K562 (cell line): ENCODE results near the gene TAF15. TPM values are rescaled to one million over a fixed set of nuclear protein-coding genes. Genes with fewer than 3 reads are reported as not detected.

Source experiments
- ATAC-seq: fragments of 200-7000 bp; cut with Tn5 transposase; 3 replicates; pipeline ENCODE4 v1.9.1; 2020; ENCODE audit warnings: moderate library complexity
- BruUV-seq: library from RNA; stranded (reverse); fragments of 400-500 nt; replicated peaks from 2 replicates; lab custom pipeline; 2021; lab: Mats Ljungman, UMichigan
- CTCF ChIA-PET: fragments of 300-600 bp; formaldehyde crosslinking; extraction: SDS; loops from one replicate; lab custom pipeline; 2021; ENCODE audit warnings: low intra/inter-chr PET ratio; lab: Yijun Ruan, JAX
- POLR2A ChIA-PET: fragments of 300-600, 350-650 bp; sonication (Branson Sonifier 250); formaldehyde crosslinking; extraction: SDS; loops from one replicate; lab custom pipeline; 2021; ENCODE audit warnings: antibody characterized with exemption, inconsistent platforms; lab: Yijun Ruan, JAX
- DNase-seq, 4 experiments: peaks; one replicate each; pipeline versions ENCODE4 v3.0.0 to v3.0.0-alpha.2; 2011 to 2018; ENCODE audit warnings: low spot score in 3 of 4, mixed read lengths in 3 of 4; ENCODE audit errors: extremely low read depth in 1 of 4
- FAIRE-seq: peaks from 2 replicates; lab custom pipeline; 2011; peaks lifted over from hg19 to GRCh38; lab: Jason Lieb, UNC
- H2AFZ ChIP-seq: 2 replicates; pipeline ENCODE4 v1.6.0; 2011; ENCODE audit warnings: low read depth, low read length, control low read depth, inconsistent platforms
- H3K27ac ChIP-seq: fragments of 200-600 bp; 3 replicates; pipeline ENCODE4 v1.8.0; 2011; ENCODE audit warnings: low read depth, mild to moderate bottlenecking, control low read depth, inconsistent platforms, low read length, moderate library complexity, mixed read lengths; ENCODE audit errors: extremely low read depth
- H3K27me3 ChIP-seq, 2 experiments: fragments of 300-600 bp in 1 of 2; 2 replicates in 1 of 2; 3 replicates in 1 of 2; pipeline versions ENCODE4 v1.6.0 to v1.8.0; 2011; ENCODE audit warnings: inconsistent platforms in 2 of 2, low read length in 2 of 2, mild to moderate bottlenecking in 1 of 2, mixed read lengths in 1 of 2, moderate library complexity in 1 of 2; ENCODE audit not compliant: control insufficient read depth in 2 of 2, insufficient read depth in 2 of 2
- H3K36me3 ChIP-seq: fragments of 300-600 bp; 3 replicates; pipeline ENCODE4 v1.8.0; 2011; ENCODE audit warnings: mild to moderate bottlenecking, low read length, inconsistent platforms; ENCODE audit not compliant: control insufficient read depth, insufficient read depth
- H3K4me1 ChIP-seq, 2 experiments: fragments of 200-600 bp in 1 of 2; replicated peaks in 1 of 2; 2 replicates in 1 of 2; 3 replicates in 1 of 2; pipeline versions ENCODE4 v1.5.1 to v1.8.0; 2011; ENCODE audit warnings: inconsistent platforms in 2 of 2, low read length in 2 of 2, mild to moderate bottlenecking in 1 of 2, mixed read lengths in 1 of 2, moderate library complexity in 1 of 2; ENCODE audit not compliant: control insufficient read depth in 2 of 2, insufficient read depth in 2 of 2
- H3K4me2 ChIP-seq: 2 replicates; pipeline ENCODE4 v1.6.1; 2011; ENCODE audit warnings: low read length, control low read depth, inconsistent platforms, mixed read lengths; ENCODE audit not compliant: insufficient read depth
- H3K4me3 ChIP-seq: fragments of 200-600 bp; sonication (generic), shearing (Covaris generic); 2 replicates; pipeline ENCODE4 v1.5.1; 2016; ENCODE audit warnings: control low read depth, inconsistent platforms
- H3K79me2 ChIP-seq: fragments of 200-600 bp; 3 replicates; pipeline ENCODE4 v1.8.0; 2011; ENCODE audit warnings: low read length, inconsistent platforms; ENCODE audit not compliant: control insufficient read depth, insufficient read depth
- H3K9ac ChIP-seq, 2 experiments: 2 replicates each; pipeline versions ENCODE4 v1.6.0 to v1.6.1; 2011; ENCODE audit warnings: low read depth in 2 of 2, low read length in 2 of 2, control low read depth in 1 of 2, inconsistent platforms in 1 of 2, mild to moderate bottlenecking in 1 of 2, mixed read lengths in 1 of 2; ENCODE audit not compliant: insufficient read depth in 1 of 2
- H3K9me1 ChIP-seq: one replicate; pipeline ENCODE4 v1.6.0; 2011; ENCODE audit warnings: inconsistent platforms, mild to moderate bottlenecking, low read length, moderate library complexity; ENCODE audit not compliant: control insufficient read depth, insufficient read depth
- H3K9me3 ChIP-seq: replicated peaks from 2 replicates; pipeline ENCODE4 v1.5.1; 2011; ENCODE audit warnings: low read depth, low read length, inconsistent platforms; ENCODE audit not compliant: control insufficient read depth, insufficient read depth
- H4K20me1 ChIP-seq: replicated peaks from 2 replicates; pipeline ENCODE4 v1.6.1; 2011; ENCODE audit warnings: low read length, inconsistent platforms, mixed read lengths; ENCODE audit not compliant: control insufficient read depth, insufficient read depth
- BHLHE40 ChIP-seq: IDR thresholded peaks from 2 replicates; pipeline ENCODE4 v1.6.1; 2011; ENCODE audit warnings: low read length, improper control_type of control experiment
- ETS1 ChIP-seq: conservative IDR thresholded peaks from 2 replicates; pipeline ENCODE4 v1.6.1; 2011; ENCODE audit warnings: low read depth, mild to moderate bottlenecking, low read length; ENCODE audit not compliant: control insufficient read depth
- ETS2 ChIP-seq: IDR thresholded peaks from 2 replicates; pipeline ENCODE4 v1.6.1; 2016; ENCODE audit warnings: borderline replicate concordance, missing genetic modification characterization, mild to moderate bottlenecking, moderate library complexity, missing compliant biosample characterization; ENCODE audit not compliant: poor library complexity, severe bottlenecking
- FUS ChIP-seq: fragments of 200-400 bp; formaldehyde crosslinking; optimal IDR thresholded peaks from 2 replicates; pipeline ENCODE3; 2017; ENCODE audit warnings: low read depth, low read length
- GABPB1 ChIP-seq: sonication (generic); formaldehyde crosslinking; IDR thresholded peaks from 2 replicates; pipeline ENCODE4 v1.8.0; 2022; ENCODE audit warnings: mild to moderate bottlenecking, missing genetic modification reagents
- HSF4 ChIP-seq: fragments of 250-450 bp; sonication (Bioruptor Pico); IDR thresholded peaks from 2 replicates; pipeline ENCODE4 v2.1.2; 2022; ENCODE audit warnings: mild to moderate bottlenecking, moderate library complexity, borderline replicate concordance
- IRF9 ChIP-seq: fragments of 450-650 bp; IDR thresholded peaks from 2 replicates; pipeline ENCODE4 v1.6.1; 2016; ENCODE audit warnings: missing biosample characterization, missing genetic modification characterization
- NR3C1 ChIP-seq: sonication (generic); formaldehyde crosslinking; IDR thresholded peaks from 2 replicates; pipeline ENCODE4 v1.8.1; 2022; ENCODE audit warnings: missing genetic modification reagents
- OTX1 ChIP-seq: fragments of 450-650 bp; formaldehyde crosslinking; IDR thresholded peaks from 2 replicates; pipeline ENCODE4 v1.4.0; 2022; ENCODE audit warnings: mild to moderate bottlenecking
- PHB ChIP-seq: fragments of 250-450 bp; sonication (Bioruptor Pico); IDR thresholded peaks from 2 replicates; pipeline ENCODE4 v1.5.0; 2021
- POLR2A ChIP-seq: fragments of 450-650 bp; conservative IDR thresholded peaks from 2 replicates; pipeline ENCODE4 v1.6.1; 2016
- POLR2H ChIP-seq: IDR thresholded peaks from 2 replicates; pipeline ENCODE4 v1.6.1; 2016; ENCODE audit warnings: missing genetic modification characterization, low read depth, mild to moderate bottlenecking, control low read depth, missing compliant biosample characterization, moderate library complexity
- SOX6 ChIP-seq: fragments of 450-650 bp; IDR thresholded peaks from 2 replicates; pipeline ENCODE4 v1.6.1; 2014; ENCODE audit warnings: mild to moderate bottlenecking
- TAF9B ChIP-seq: fragments of 450-650 bp; IDR thresholded peaks from 2 replicates; pipeline ENCODE4 v1.6.1; 2018; ENCODE audit warnings: mild to moderate bottlenecking; ENCODE audit not compliant: partially characterized antibody
- ZHX1 ChIP-seq: fragments of 150-350 bp; conservative IDR thresholded peaks from 2 replicates; pipeline ENCODE4 v1.6.1; 2014; ENCODE audit warnings: low read length
- ZNF146 ChIP-seq: IDR thresholded peaks from one replicate; pipeline ENCODE4 v1.6.1; 2018; ENCODE audit warnings: missing compliant biosample characterization; ENCODE audit not compliant: unreplicated experiment
- ZNF175 ChIP-seq: fragments of 200-800 bp; sonication (Bioruptor generic); IDR thresholded peaks from 2 replicates; pipeline ENCODE4 v1.6.1; 2016; ENCODE audit warnings: low read depth, mild to moderate bottlenecking, missing genetic modification characterization, missing compliant biosample characterization
- WGBS: fragments of 100-300 bp; shearing (Covaris generic); methylation state at CpG from one replicate; pipeline ENCODE4 v1.1.6; 2016; ENCODE audit warnings: low coverage, mixed read lengths; ENCODE audit not compliant: insufficient coverage; ENCODE audit errors: missing lambda C conversion rate; 5-methylcytosine and 5-hydroxymethylcytosine counted together
- in situ Hi-C: fragments of 300-500 bp; cut with MboI; formaldehyde crosslinking; loops from 4 replicates; pipeline ENCODE4 v1.15.0; 2018; ENCODE audit warnings: inconsistent platforms, mixed read lengths
- intact Hi-C: fragments of 100-400 bp; cut with micrococcal nuclease; formaldehyde crosslinking; loops from 2 replicates; pipeline ENCODE4 v1.14.2; 2022
- polyA plus RNA-seq, 8 experiments: library from polyadenylated mRNA; depleted of rRNA in 4 of 8; stranded (reverse) in 5 of 8; unstranded in 3 of 8; fragments of >200 nt; fragmentation: Nextera tagmentation in 2 of 8; fragmentation: Illumina TruSeq in 1 of 8; extraction: Ambion mirVana in 2 of 8; extraction: Trizol in 1 of 8; gene quantifications; 2 replicates each; pipeline versions ENCODE4 v1.2.1 to v1.2.3, GENCODE V29; 2011 to 2014; ENCODE audit warnings: inconsistent platforms in 1 of 8, missing spikeins in 1 of 8
- total RNA-seq, 7 experiments: library from RNA; depleted of rRNA in 6 of 7; stranded (reverse); fragments of >200 nt in 6 of 7; fragmentation: Illumina TruSeq in 2 of 7; extraction: Trizol in 2 of 7; gene quantifications; 2 replicates each; pipeline versions ENCODE4 v1.2.1 to v1.2.3, GENCODE V29; 2011 to 2021; ENCODE audit warnings: low replicate concordance in 1 of 7

TAF15 gene
- total and polyA plus RNA-seq, 9 of the 15 experiments (the other 6 are each of a cell fraction or from before 2014, with no cell fraction given): 4.1 to 272 (median 56.8) TPM

GRCh38 chr17:35843698-35844097, 34.4 kb downstream of the TAF15 start:
- H4K20me1 ChIP-seq: no peaks in the 10 kb centered on the region
- no peaks in the 10 kb centered on the region for H3K9me1 ChIP-seq
- no peaks in the 10 kb centered on the region for H3K4me1 ChIP-seq
- TF ChIP-seq NR3C1 (CRISPR knock-in tag) (no peak), ZHX1 (no peak), ZNF146 (CRISPR knock-in tag) (no peak), TAF9B (no peak), HSF4 (no peak), FUS (no peak), OTX1 (no peak), POLR2A (no peak), PHB (CRISPR knock-in tag) (no peak), ETS2 (tag) (no peak), ZNF175 (CRISPR knock-in tag) (no peak), BHLHE40 (no peak), SOX6 (no peak), POLR2H (no peak), GABPB1 (CRISPR knock-in tag) (no peak), ETS1 (no peak), IRF9 (tag) (no peak)
- TF ChIP-seq, all 486 proteins: peak for 0
- no peaks in the 10 kb centered on the region for H3K9me3 ChIP-seq
- POLR2A ChIA-PET: no interaction called here
- H3K79me2 ChIP-seq: no peaks in the 10 kb centered on the region
- no peaks in the 10 kb centered on the region for H3K27me3 ChIP-seq
- DNase-seq (no peak), ATAC-seq (no peak), FAIRE-seq (no peak)
- no peak overlapping the region for H3K4me2 ChIP-seq
- CTCF ChIA-PET: no interaction called here
- intact Hi-C loops (loop anchor here (10.0 kb wide), 1 partner anchor 231 kb away; no protein-coding TSS in a partner anchor), in situ Hi-C loops (no loop called here)
- 96% methylated on average over 2 of the region's 2 CpGs for WGBS
- peaks cover 88% of the 10 kb centered on the region for H3K36me3 ChIP-seq
- no peak overlapping the region for H3K4me3 ChIP-seq
- BruUV-seq: no TSS peak
- no peak overlapping the region for H3K27ac ChIP-seq
- H2AFZ ChIP-seq: no peak overlapping the region
- no peak overlapping the region for H3K9ac ChIP-seq
